ENCODE results near the gene FHL2. TPM values are rescaled to one million over a fixed set of nuclear protein-coding genes. Genes with fewer than 3 reads are reported as not detected.

Gene FHL2
- total RNA-seq, 1 donor from 2014 or later, result 5.5 TPM

- H3K36me3 ChIP-seq, result no peaks in the 10 kb centered on the region
- no peaks in the 10 kb centered on the region for H3K27me3 ChIP-seq (ENCODE audit: low read depth)
- no peak overlapping the region for H3K27ac ChIP-seq
- intact Hi-C loops (cut with DNase I), result no loop called here
- no peak overlapping the region for H3K4me3 ChIP-seq
- H3K4me1 ChIP-seq, result no peaks in the 10 kb centered on the region
- ATAC-seq, result no peak
- DNase-seq, result no peak
- H3K9me3 ChIP-seq, result no peaks in the 10 kb centered on the region
- no peak for TF ChIP-seq CTCF (IDR thresholded peaks at IDR 0.05)
These were observed 19.7 kb upstream of the FHL2 start for GRCh38 chr2:105418522-105418921.

GRCh38 chr2:105417857-105418436, 19.1 kb upstream of the FHL2 start:
- H3K9me3 ChIP-seq, result no peaks in the 10 kb centered on the region
- TF ChIP-seq CTCF (IDR thresholded peaks at IDR 0.05), result no peak
- H3K4me3 ChIP-seq, result no peak overlapping the region
- H3K27ac ChIP-seq, result no peak overlapping the region
- ATAC-seq (no peak), DNase-seq (no peak)
- no peaks in the 10 kb centered on the region for H3K36me3 ChIP-seq
- intact Hi-C loops (cut with DNase I), result no loop called here
- no peaks in the 10 kb centered on the region for H3K27me3 ChIP-seq (ENCODE audit: low read depth)
- no peaks in the 10 kb centered on the region for H3K4me1 ChIP-seq

GRCh38 chr2:105416156-105416555, 17.3 kb upstream of the FHL2 start:
- H3K27ac ChIP-seq, result no peak overlapping the region
- H3K4me3 ChIP-seq, result no peak overlapping the region
- ATAC-seq (no peak), DNase-seq (no peak)
- H3K27me3 ChIP-seq (ENCODE audit: low read depth), result no peaks in the 10 kb centered on the region
- H3K9me3 ChIP-seq, result no peaks in the 10 kb centered on the region
- H3K36me3 ChIP-seq, result no peaks in the 10 kb centered on the region
- intact Hi-C loops (cut with DNase I), result no loop called here
- no peak for TF ChIP-seq CTCF (IDR thresholded peaks at IDR 0.05)
- no peaks in the 10 kb centered on the region for H3K4me1 ChIP-seq

- no peak for ATAC-seq
- Histone ChIP-seq H3K9me3 (no peaks in the 10 kb centered on the region), H3K4me3 (no peak overlapping the region), H3K4me1 (no peaks in the 10 kb centered on the region), H3K27me3 (ENCODE audit: low read depth) (no peaks in the 10 kb centered on the region), H3K27ac (no peak overlapping the region), H3K36me3 (no peaks in the 10 kb centered on the region)
- TF ChIP-seq CTCF (IDR thresholded peaks at IDR 0.05), result no peak
- DNase-seq, result no peak
- intact Hi-C loops (cut with DNase I), result no loop called here
These were observed 16.2 kb upstream of the FHL2 start for GRCh38 chr2:105415007-105415406.

- Histone ChIP-seq H3K4me3 (no peak overlapping the region), H3K36me3 (no peaks in the 10 kb centered on the region), H3K27ac (no peak overlapping the region), H3K27me3 (ENCODE audit: low read depth) (no peaks in the 10 kb centered on the region), H3K9me3 (no peaks in the 10 kb centered on the region), H3K4me1 (no peaks in the 10 kb centered on the region)
- DNase-seq (no peak), ATAC-seq (no peak)
- no peak for TF ChIP-seq CTCF (IDR thresholded peaks at IDR 0.05)
- intact Hi-C loops (cut with DNase I), result no loop called here
These were observed 14.4 kb upstream of the FHL2 start for GRCh38 chr2:105413206-105413605.

GRCh38 chr2:105412584-105412983, 13.7 kb upstream of the FHL2 start:
- H3K27me3 ChIP-seq (ENCODE audit: low read depth), result no peaks in the 10 kb centered on the region
- no peaks in the 10 kb centered on the region for H3K4me1 ChIP-seq
- no peak overlapping the region for H3K27ac ChIP-seq
- H3K9me3 ChIP-seq, result no peaks in the 10 kb centered on the region
- TF ChIP-seq CTCF (IDR thresholded peaks at IDR 0.05), result no peak
- intact Hi-C loops (cut with DNase I), result no loop called here
- H3K36me3 ChIP-seq, result no peaks in the 10 kb centered on the region
- no peak overlapping the region for H3K4me3 ChIP-seq
- no peak for DNase-seq
- peak in 1 of 2 donors; percentile 13 for ATAC-seq

All from lower lobe of right lung (tissue), 2 donors.